H1 (cell line): Measurements from ENCODE around the gene FBXL14. TPM values are rescaled to one million over a fixed set of nuclear protein-coding genes. Genes with fewer than 3 reads are reported as not detected.

Experiments used
- CTCF ChIA-PET: fragments of 300-600 bp; sonication (Branson Sonifier 250); formaldehyde crosslinking; loops from one replicate; lab custom pipeline; 2021; ENCODE audit not compliant: partially characterized antibody; lab: Charles Lee
- POLR2A ChIA-PET: fragments of 300-600 bp; sonication (Branson Sonifier 250); formaldehyde crosslinking; loops from one replicate; lab custom pipeline; 2021; ENCODE audit warnings: inconsistent platforms; ENCODE audit not compliant: partially characterized antibody; lab: Charles Lee
- DNase-seq, 2 experiments: peaks; one replicate each; pipeline versions ENCODE4 v3.0.0 to v3.0.0-alpha.2; 2010 to 2022; ENCODE audit warnings: low spot score in 2 of 2, low read depth in 1 of 2, mixed read lengths in 1 of 2
- FAIRE-seq: peaks from 2 replicates; lab custom pipeline; 2011; peaks lifted over from hg19 to GRCh38; lab: Jason Lieb, UNC
- H2AFZ ChIP-seq: 2 replicates; pipeline ENCODE4 v1.8.1; 2012; ENCODE audit warnings: low read length, inconsistent platforms
- H2AK5ac ChIP-seq: 2 replicates; pipeline ENCODE4 v1.6.1; 2013; ENCODE audit warnings: low read depth, low read length
- H2BK120ac ChIP-seq: replicated peaks from 2 replicates; pipeline ENCODE3; 2013; ENCODE audit warnings: low read depth, low read length, inconsistent platforms
- H2BK12ac ChIP-seq: 2 replicates; pipeline ENCODE4 v1.6.1; 2013; ENCODE audit warnings: low read depth, low read length
- H2BK15ac ChIP-seq: 2 replicates; pipeline ENCODE4 v1.6.1; 2013; ENCODE audit warnings: low read length
- H2BK20ac ChIP-seq: 2 replicates; pipeline ENCODE4 v1.6.1; 2013; ENCODE audit warnings: low read length
- H2BK5ac ChIP-seq: 2 replicates; pipeline ENCODE4 v1.6.1; 2013; ENCODE audit warnings: low read depth, low read length
- H3K14ac ChIP-seq: 2 replicates; pipeline ENCODE4 v1.6.1; 2013; ENCODE audit warnings: inconsistent platforms; ENCODE audit not compliant: insufficient read length
- H3K18ac ChIP-seq: 2 replicates; pipeline ENCODE4 v1.6.1; 2013; ENCODE audit warnings: low read length; ENCODE audit errors: extremely low read depth
- H3K23ac ChIP-seq: 2 replicates; pipeline ENCODE4 v1.6.1; 2013; ENCODE audit warnings: inconsistent platforms; ENCODE audit not compliant: insufficient read length
- H3K23me2 ChIP-seq: 2 replicates; pipeline ENCODE4 v1.6.1; 2013; ENCODE audit warnings: low read depth, low read length
- H3K27ac ChIP-seq: 2 replicates; pipeline ENCODE4 v1.6.1; 2011; ENCODE audit warnings: low read depth, low read length, inconsistent platforms
- H3K27me3 ChIP-seq, 4 experiments: replicated peaks in 1 of 4; 1 replicate in 1 of 4; 2 replicates in 3 of 4; pipeline versions ENCODE4 v1.6.1 to v1.8.1; 2011 to 2013; ENCODE audit warnings: low read length in 3 of 4, mild to moderate bottlenecking in 3 of 4, inconsistent platforms in 2 of 4, mixed read lengths in 2 of 4, moderate library complexity in 1 of 4; ENCODE audit not compliant: control insufficient read depth in 3 of 4, insufficient read depth in 3 of 4; ENCODE audit errors: extremely low read depth in 1 of 4
- H3K36me3 ChIP-seq, 4 experiments: 2 replicates each; pipeline versions ENCODE4 v1.6.1 to v1.8.1; 2011 to 2013; ENCODE audit warnings: mild to moderate bottlenecking in 4 of 4, low read length in 3 of 4, moderate library complexity in 2 of 4, control low read depth in 1 of 4, inconsistent platforms in 1 of 4; ENCODE audit not compliant: insufficient read depth in 4 of 4, control insufficient read depth in 2 of 4
- H3K4ac ChIP-seq: replicated peaks from 2 replicates; pipeline ENCODE3; 2013; ENCODE audit warnings: low read length, low read depth, mixed read lengths, inconsistent platforms; ENCODE audit not compliant: insufficient read length
- H3K4me1 ChIP-seq, 4 experiments: replicated peaks in 1 of 4; 1 replicate in 1 of 4; 2 replicates in 3 of 4; pipeline versions ENCODE4 v1.6.1 to v1.8.1; 2011 to 2013; ENCODE audit warnings: low read length in 3 of 4, inconsistent platforms in 2 of 4, mixed read lengths in 1 of 4; ENCODE audit not compliant: insufficient read depth in 4 of 4, control insufficient read depth in 3 of 4
- H3K4me2 ChIP-seq, 2 experiments: 2 replicates each; pipeline versions ENCODE4 v1.6.1 to v1.8.1; 2011 to 2013; ENCODE audit warnings: low read depth in 2 of 2, low read length in 2 of 2, control low read depth in 1 of 2, inconsistent platforms in 1 of 2, mild to moderate bottlenecking in 1 of 2; ENCODE audit not compliant: insufficient read depth in 1 of 2
- H3K4me3 ChIP-seq, 4 experiments: fragments of 200-600, 300-600 bp in 1 of 4; sonication (generic), shearing (Covaris generic), sonication (Bioruptor Twin) in 1 of 4; 2 replicates each; pipeline versions ENCODE4 v1.5.1 to v1.8.1; 2011 to 2016; ENCODE audit warnings: low read length in 4 of 4, low read depth in 3 of 4, control low read depth in 2 of 4, inconsistent platforms in 2 of 4, mild to moderate bottlenecking in 2 of 4, mixed read lengths in 1 of 4, moderate library complexity in 1 of 4; ENCODE audit not compliant: insufficient read depth in 2 of 4; ENCODE audit errors: extremely low read depth in 1 of 4
- H3K56ac ChIP-seq: replicated peaks from 2 replicates; pipeline ENCODE3; 2013; ENCODE audit warnings: low read depth, mild to moderate bottlenecking, mixed read lengths, low read length, inconsistent platforms; ENCODE audit not compliant: insufficient read length
- H3K79me1 ChIP-seq: 2 replicates; pipeline ENCODE4 v1.6.1; 2013; ENCODE audit warnings: low read depth, low read length, control low read depth
- H3K79me2 ChIP-seq, 2 experiments: 2 replicates each; pipeline versions ENCODE4 v1.6.1 to v1.8.1; 2012 to 2013; ENCODE audit warnings: low read length in 2 of 2, mild to moderate bottlenecking in 2 of 2, inconsistent platforms in 1 of 2; ENCODE audit not compliant: insufficient read depth in 2 of 2, control insufficient read depth in 1 of 2
- H3K9ac ChIP-seq, 4 experiments: replicated peaks in 1 of 4; 1 replicate in 1 of 4; 2 replicates in 3 of 4; pipeline versions ENCODE4 v1.6.1 to v1.8.1; 2011 to 2013; ENCODE audit warnings: low read depth in 3 of 4, low read length in 3 of 4, control low read depth in 2 of 4, mild to moderate bottlenecking in 2 of 4, moderate library complexity in 2 of 4, inconsistent platforms in 1 of 4; ENCODE audit errors: extremely low read depth in 1 of 4
- H3K9me3 ChIP-seq, 2 experiments: 2 replicates each; pipeline versions ENCODE4 v1.6.1 to v1.8.1; 2012 to 2013; ENCODE audit warnings: mild to moderate bottlenecking in 2 of 2, moderate library complexity in 2 of 2, control low read depth in 1 of 2, inconsistent platforms in 1 of 2, low read depth in 1 of 2, low read length in 1 of 2, mixed read lengths in 1 of 2; ENCODE audit not compliant: insufficient read depth in 2 of 2
- H4K20me1 ChIP-seq, 2 experiments: replicated peaks in 1 of 2; 2 replicates each; pipeline versions ENCODE3 to v1.8.1; 2011 to 2013; ENCODE audit warnings: inconsistent platforms in 2 of 2, low read length in 2 of 2, mild to moderate bottlenecking in 1 of 2; ENCODE audit not compliant: insufficient read depth in 2 of 2, control insufficient read depth in 1 of 2
- H4K5ac ChIP-seq: 2 replicates; pipeline ENCODE4 v1.6.1; 2013; ENCODE audit warnings: low read length, low read depth, mixed read lengths, inconsistent platforms; ENCODE audit not compliant: insufficient read length
- H4K8ac ChIP-seq: 2 replicates; pipeline ENCODE4 v1.8.0; 2013; ENCODE audit warnings: mild to moderate bottlenecking, moderate library complexity, low read length, inconsistent platforms; ENCODE audit not compliant: insufficient read depth; ENCODE audit errors: extremely low read depth
- H4K91ac ChIP-seq: replicated peaks from 2 replicates; pipeline ENCODE3; 2013; ENCODE audit warnings: low read length, mixed read lengths, inconsistent platforms; ENCODE audit not compliant: insufficient read length
- SIRT6 ChIP-seq: IDR thresholded peaks from one replicate; pipeline ENCODE4 v1.7.1; 2012; ENCODE audit warnings: low read length, inconsistent platforms
- WGBS, 2 experiments: shearing (Covaris generic) in 1 of 2; methylation state at CpG; one replicate each; pipeline versions ENCODE4 v1.1.6 to v1.1.7; 2013 to 2015; ENCODE audit warnings: low lambda C conversion rate in 2 of 2, mixed read lengths in 2 of 2, inconsistent platforms in 1 of 2, low coverage in 1 of 2, missing lambda C conversion rate in 1 of 2; ENCODE audit not compliant: insufficient replicate concordance in 2 of 2, insufficient coverage in 1 of 2, insufficient read length in 1 of 2; ENCODE audit errors: extremely low coverage in 1 of 2, missing lambda C conversion rate in 1 of 2; 5-methylcytosine and 5-hydroxymethylcytosine counted together
- polyA plus RNA-seq, 7 experiments: library from polyadenylated mRNA; depleted of rRNA in 3 of 7; stranded (reverse) in 5 of 7; unstranded in 2 of 7; fragments of >200 nt in 5 of 7; fragments of 200-250 nt in 2 of 7; gene quantifications; 1 replicate in 5 of 7; 2 replicates in 1 of 7; 4 replicates in 1 of 7; pipeline versions ENCODE4 v1.2.1 to v1.2.3, GENCODE V29; 2011 to 2013; ENCODE audit warnings: missing spikeins in 2 of 7, mixed read lengths in 2 of 7
- total RNA-seq: library from RNA; stranded (reverse); fragmentation: NEBNext Ultra II Directional; extraction: Animal tissue kit (Norgen Biotek cat#: 25700); gene quantifications from 2 replicates; pipeline ENCODE4 v1.2.1, GENCODE V29; 2021

Gene FBXL14
- total and polyA plus RNA-seq, 2 of the 8 experiments (the other 6 are each of a cell fraction or from before 2014, with no cell fraction given), result 5.5 to 9.6 TPM

DNA sequence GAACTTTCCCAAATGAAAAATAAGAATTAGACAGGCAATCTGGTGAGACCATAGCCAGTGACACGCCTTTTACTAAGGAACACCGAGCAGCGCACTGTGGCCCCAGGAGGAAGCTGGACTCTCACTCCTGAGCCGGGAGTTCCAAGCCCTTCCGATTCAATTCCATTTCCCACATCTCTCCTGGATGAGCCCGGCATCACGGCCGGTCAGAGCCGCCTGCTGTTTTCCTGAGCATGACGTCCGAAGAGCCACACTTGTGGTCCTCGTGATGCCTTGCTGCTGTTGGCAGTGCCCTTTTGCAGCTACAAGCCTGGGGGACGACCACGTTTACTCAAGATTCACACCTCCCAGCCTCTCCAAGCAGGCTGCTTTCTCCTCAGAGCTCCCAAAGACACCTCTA, 40.8 kb downstream of the FBXL14 start:
- Histone ChIP-seq H4K8ac (no peak overlapping the region), H2BK15ac (no peak overlapping the region), H3K18ac (no peak overlapping the region), H2BK120ac (no peak overlapping the region), H3K14ac (no peak overlapping the region), H3K27ac (no peak overlapping the region), H2AK5ac (no peak overlapping the region), H3K4me2 (no peak overlapping the region), H2BK5ac (no peak overlapping the region), H3K56ac (no peak overlapping the region), H2AFZ (no peak overlapping the region), H4K91ac (no peak overlapping the region), H3K9ac (no peak overlapping the region), H4K5ac (no peak overlapping the region), H3K79me1 (no peaks in the 10 kb centered on the region), H3K4me1 (peaks cover 0 to 3% (median 0%) of the 10 kb centered on the region in 4 experiments; a peak in 1 of 7 replicates), H3K23me2 (no peaks in the 10 kb centered on the region), H3K4me3 (no peak overlapping the region), H3K9me3 (no peaks in the 10 kb centered on the region), H3K79me2 (no peaks in the 10 kb centered on the region), H2BK20ac (no peak overlapping the region), H4K20me1 (no peaks in the 10 kb centered on the region), H2BK12ac (no peak overlapping the region), H3K4ac (no peak overlapping the region), H3K27me3 (no peaks in the 10 kb centered on the region), H3K36me3 (no peaks in the 10 kb centered on the region), H3K23ac (no peak overlapping the region)
- CTCF ChIA-PET, result interaction anchor here (1.1 to 1.7 kb wide), 2 partner anchors 12 to 37 kb away, joined by 3 read pairs; no protein-coding TSS in a partner anchor
- FAIRE-seq, result no peak
- WGBS, 2 experiments, result 88% methylated on average over 14 of the region's 14 CpGs; no CpG with 5 or more reads in 1 of the 2 experiments
- no peak for TF ChIP-seq SIRT6
- no peak for DNase-seq
- POLR2A ChIA-PET, result no interaction called here
